ENCODE results near the gene ZNF230. TPM values are rescaled to one million over a fixed set of nuclear protein-coding genes. Genes with fewer than 3 reads are reported as not detected.

ZNF230 gene
- total RNA-seq, 1 donor from 2014 or later: 2.1 TPM

DNA sequence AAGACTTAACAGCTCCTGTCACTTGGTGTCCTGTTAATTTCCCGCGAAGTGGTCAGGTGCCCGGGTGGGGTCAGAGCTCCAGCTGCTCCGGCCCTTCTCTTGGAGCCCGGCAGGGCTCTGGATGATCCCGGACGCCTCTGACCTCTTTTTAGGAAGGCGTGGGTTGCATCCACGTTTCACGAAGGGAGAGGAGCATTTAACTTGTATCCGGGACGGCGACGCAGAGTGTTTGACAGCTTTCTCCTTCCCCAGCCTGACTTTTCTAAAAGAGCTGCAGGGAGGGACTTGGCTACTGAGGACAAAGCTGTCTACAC lies 18.1 kb upstream of the ZNF230 start:
- Mint-ChIP-seq H3K9me3 (ENCODE audit: unreplicated experiment) (no peaks in the 10 kb centered on the region), H3K27ac (ENCODE audit: unreplicated experiment) (no peak overlapping the region), H3K36me3 (ENCODE audit: low read depth, unreplicated experiment) (peaks cover 11% of the 10 kb centered on the region), H3K4me1 (ENCODE audit: low read depth, unreplicated experiment) (no peaks in the 10 kb centered on the region), H3K4me3 (ENCODE audit: unreplicated experiment) (peak overlapping the region; percentile 99), H3K27me3 (ENCODE audit: low read depth, unreplicated experiment) (no peaks in the 10 kb centered on the region)
- DNase-seq (ENCODE audit: low read depth) (peak; percentile 8), FAIRE-seq (no peak)
- Histone ChIP-seq H3K4me1 (ENCODE audit: insufficient read depth, low read length) (peaks cover 7% of the 10 kb centered on the region), H3K36me3 (ENCODE audit: insufficient read depth, low read length) (peaks cover 10% of the 10 kb centered on the region), H3K9ac (ENCODE audit: low read length) (peak overlapping the region; percentile 90), H4K20me1 (ENCODE audit: insufficient read depth, low read length) (no peaks in the 10 kb centered on the region), H3K27me3 (ENCODE audit: insufficient read depth, low read length) (no peaks in the 10 kb centered on the region), H3K4me3 (ENCODE audit: insufficient read depth, low read depth, low read length) (peak overlapping the region; percentile 100), H3K27ac (ENCODE audit: low read depth, low read length) (peak overlapping the region; percentile 74), H3K79me2 (ENCODE audit: insufficient read depth, low read length) (peaks cover 18% of the 10 kb centered on the region), H2AFZ (ENCODE audit: low read depth, low read length) (peak overlapping the region; percentile 100), H3K9me3 (ENCODE audit: insufficient read depth, low read depth, low read length) (no peaks in the 10 kb centered on the region), H3K4me2 (ENCODE audit: low read length) (peak overlapping the region; percentile 96)
- TF ChIP-seq, protein P1, sequence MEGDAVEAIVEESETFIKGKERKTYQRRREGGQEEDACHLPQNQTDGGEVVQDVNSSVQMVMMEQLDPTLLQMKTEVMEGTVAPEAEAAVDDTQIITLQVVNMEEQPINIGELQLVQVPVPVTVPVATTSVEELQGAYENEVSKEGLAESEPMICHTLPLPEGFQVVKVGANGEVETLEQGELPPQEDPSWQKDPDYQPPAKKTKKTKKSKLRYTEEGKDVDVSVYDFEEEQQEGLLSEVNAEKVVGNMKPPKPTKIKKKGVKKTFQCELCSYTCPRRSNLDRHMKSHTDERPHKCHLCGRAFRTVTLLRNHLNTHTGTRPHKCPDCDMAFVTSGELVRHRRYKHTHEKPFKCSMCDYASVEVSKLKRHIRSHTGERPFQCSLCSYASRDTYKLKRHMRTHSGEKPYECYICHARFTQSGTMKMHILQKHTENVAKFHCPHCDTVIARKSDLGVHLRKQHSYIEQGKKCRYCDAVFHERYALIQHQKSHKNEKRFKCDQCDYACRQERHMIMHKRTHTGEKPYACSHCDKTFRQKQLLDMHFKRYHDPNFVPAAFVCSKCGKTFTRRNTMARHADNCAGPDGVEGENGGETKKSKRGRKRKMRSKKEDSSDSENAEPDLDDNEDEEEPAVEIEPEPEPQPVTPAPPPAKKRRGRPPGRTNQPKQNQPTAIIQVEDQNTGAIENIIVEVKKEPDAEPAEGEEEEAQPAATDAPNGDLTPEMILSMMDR (IDR thresholded peaks at IDR 0.05; ENCODE audit: insufficient read depth, low read depth, low read length): no peak
- no peak for TF ChIP-seq EZH2 (IDR thresholded peaks at IDR 0.05; ENCODE audit: insufficient read depth, low read length)

DNA sequence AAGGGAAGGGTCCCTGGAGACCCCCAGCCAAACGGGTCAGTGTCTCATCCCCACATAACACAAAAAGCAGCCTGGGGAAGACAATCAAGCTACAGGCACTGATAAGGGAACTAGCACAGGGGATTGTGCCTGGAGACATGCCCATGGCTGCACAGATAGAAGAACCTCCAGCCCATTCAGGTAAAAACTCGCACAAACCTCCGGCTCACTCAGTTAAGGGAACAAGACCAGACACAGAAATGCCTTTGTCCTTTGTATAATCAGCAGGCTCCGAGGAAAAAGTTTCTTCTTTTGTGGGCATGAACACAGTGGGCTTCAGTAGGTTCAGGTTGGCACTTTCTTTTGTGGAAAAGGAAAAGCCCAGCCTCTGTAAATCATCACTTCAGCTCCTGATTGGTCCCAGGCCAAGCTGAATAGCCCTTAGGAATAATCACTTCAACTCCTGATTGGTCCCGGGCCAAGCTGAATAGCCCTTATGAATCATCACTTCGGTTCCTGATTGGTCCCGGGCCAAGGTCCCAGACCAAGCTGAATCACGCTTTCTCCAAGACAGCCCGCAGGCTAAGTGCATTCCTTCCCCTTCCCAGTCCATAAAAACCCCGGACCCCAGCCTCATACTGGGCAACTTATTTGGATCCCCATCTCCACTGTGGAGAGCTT lies 5.0 kb upstream of the ZNF230 start:
- peaks cover 4% of the 10 kb centered on the region for H3K9me3 Mint-ChIP-seq (ENCODE audit: unreplicated experiment)
- TF ChIP-seq EZH2 (IDR thresholded peaks at IDR 0.05; ENCODE audit: insufficient read depth, low read length): no peak
- TF ChIP-seq, protein P1 (IDR thresholded peaks at IDR 0.05; ENCODE audit: insufficient read depth, low read depth, low read length): no peak
- peaks cover 26% of the 10 kb centered on the region for H3K36me3 Mint-ChIP-seq (ENCODE audit: low read depth, unreplicated experiment)
- no peaks in the 10 kb centered on the region for H3K4me1 Mint-ChIP-seq (ENCODE audit: low read depth, unreplicated experiment)
- FAIRE-seq (no peak), DNase-seq (ENCODE audit: low read depth) (peak; percentile 46)
- no peaks in the 10 kb centered on the region for H3K79me2 ChIP-seq (ENCODE audit: insufficient read depth, low read length)
- H4K20me1 ChIP-seq (ENCODE audit: insufficient read depth, low read length): no peaks in the 10 kb centered on the region
- H3K9ac ChIP-seq (ENCODE audit: low read length): no peak overlapping the region
- H3K4me3 Mint-ChIP-seq (ENCODE audit: unreplicated experiment): no peak overlapping the region
- no peak overlapping the region for H2AFZ ChIP-seq (ENCODE audit: low read depth, low read length)
- H3K9me3 ChIP-seq (ENCODE audit: insufficient read depth, low read depth, low read length): peaks cover 20% of the 10 kb centered on the region
- no peaks in the 10 kb centered on the region for H3K4me1 ChIP-seq (ENCODE audit: insufficient read depth, low read length)
- no peak overlapping the region for H3K27ac ChIP-seq (ENCODE audit: low read depth, low read length)
- H3K27me3 ChIP-seq (ENCODE audit: insufficient read depth, low read length): no peaks in the 10 kb centered on the region
- no peaks in the 10 kb centered on the region for H3K27me3 Mint-ChIP-seq (ENCODE audit: low read depth, unreplicated experiment)
- H3K4me3 ChIP-seq (ENCODE audit: insufficient read depth, low read depth, low read length): no peak overlapping the region
- H3K36me3 ChIP-seq (ENCODE audit: insufficient read depth, low read length): peaks cover 27% of the 10 kb centered on the region
- H3K4me2 ChIP-seq (ENCODE audit: low read length): no peak overlapping the region
- no peak overlapping the region for H3K27ac Mint-ChIP-seq (ENCODE audit: unreplicated experiment)

DNA sequence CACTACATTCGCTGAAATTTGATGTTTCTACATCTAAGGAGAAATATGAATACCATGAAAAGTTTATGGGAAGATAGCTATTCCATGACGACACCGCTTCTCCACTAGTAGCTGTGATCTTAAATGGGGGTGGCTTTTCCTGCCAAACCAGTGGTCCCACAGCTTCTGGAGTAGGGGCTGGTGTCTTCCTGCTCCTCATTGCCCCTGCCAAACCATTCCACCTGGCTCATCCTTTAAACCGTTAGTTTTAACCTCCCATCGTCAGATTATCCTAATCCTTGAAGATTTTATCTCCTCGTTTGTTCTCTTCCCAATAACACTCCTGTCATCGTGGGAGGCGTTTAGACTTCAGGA lies 568 bp upstream of the ZNF230 start:
- Mint-ChIP-seq H3K36me3 (ENCODE audit: low read depth, unreplicated experiment) (peaks cover 13% of the 10 kb centered on the region), H3K4me3 (ENCODE audit: unreplicated experiment) (peak overlapping the region; percentile 100), H3K27ac (ENCODE audit: unreplicated experiment) (peak overlapping the region; percentile 76), H3K9me3 (ENCODE audit: unreplicated experiment) (peaks cover 5% of the 10 kb centered on the region), H3K4me1 (ENCODE audit: low read depth, unreplicated experiment) (peaks cover 5% of the 10 kb centered on the region), H3K27me3 (ENCODE audit: low read depth, unreplicated experiment) (no peaks in the 10 kb centered on the region)
- H2AFZ ChIP-seq (ENCODE audit: low read depth, low read length): peak overlapping the region; percentile 95
- H3K36me3 ChIP-seq (ENCODE audit: insufficient read depth, low read length): no peaks in the 10 kb centered on the region
- H3K4me1 ChIP-seq (ENCODE audit: insufficient read depth, low read length): peaks cover 8% of the 10 kb centered on the region
- H3K27ac ChIP-seq (ENCODE audit: low read depth, low read length): peak overlapping the region; percentile 78
- peaks cover 6% of the 10 kb centered on the region for H3K9me3 ChIP-seq (ENCODE audit: insufficient read depth, low read depth, low read length)
- peak overlapping the region; percentile 95 for H3K4me2 ChIP-seq (ENCODE audit: low read length)
- DNase-seq (ENCODE audit: low read depth) (peak; percentile 11), FAIRE-seq (no peak)
- peaks cover 16% of the 10 kb centered on the region for H3K79me2 ChIP-seq (ENCODE audit: insufficient read depth, low read length)
- H3K9ac ChIP-seq (ENCODE audit: low read length): peak overlapping the region; percentile 83
- TF ChIP-seq EZH2 (IDR thresholded peaks at IDR 0.05; ENCODE audit: insufficient read depth, low read length): no peak
- TF ChIP-seq, protein P1 (IDR thresholded peaks at IDR 0.05; ENCODE audit: insufficient read depth, low read depth, low read length): no peak
- no peaks in the 10 kb centered on the region for H4K20me1 ChIP-seq (ENCODE audit: insufficient read depth, low read length)
- peak overlapping the region; percentile 88 for H3K4me3 ChIP-seq (ENCODE audit: insufficient read depth, low read depth, low read length)
- no peaks in the 10 kb centered on the region for H3K27me3 ChIP-seq (ENCODE audit: insufficient read depth, low read length)
